Liver (tissue), 9 donors: ENCODE data around the gene HBD. TPM values are rescaled to one million over a fixed set of nuclear protein-coding genes. Genes with fewer than 3 reads are reported as not detected.
A peak's percentile ranks its signal among the peaks of the same experiment; 100 is the strongest.

Experiments used
- DNase-seq: peaks from one replicate; pipeline ENCODE4 v3.0.0-alpha.2; 2017; ENCODE audit warnings: low spot score
- H3K27ac ChIP-seq, 2 donors: one replicate each; pipeline ENCODE4 v1.7.0; 2013; ENCODE audit warnings: inconsistent platforms in 2 of 2, low read length in 2 of 2, control low read depth in 1 of 2, low read depth in 1 of 2, mild to moderate bottlenecking in 1 of 2
- H3K27me3 ChIP-seq, 4 donors: one replicate each; pipeline versions ENCODE4 v1.6.1 to v1.7.0; 2013; ENCODE audit warnings: low read length in 3 of 4, inconsistent platforms in 1 of 4, mild to moderate bottlenecking in 1 of 4, moderate library complexity in 1 of 4; ENCODE audit not compliant: control insufficient read depth in 4 of 4, insufficient read depth in 4 of 4
- H3K36me3 ChIP-seq, 4 donors: one replicate each; pipeline versions ENCODE4 v1.6.1 to v1.7.0; 2013; ENCODE audit warnings: low read length in 3 of 4, mild to moderate bottlenecking in 3 of 4, low read depth in 1 of 4, moderate library complexity in 1 of 4; ENCODE audit not compliant: control insufficient read depth in 4 of 4, insufficient read depth in 3 of 4
- H3K4me1 ChIP-seq, 4 donors: one replicate each; pipeline versions ENCODE4 v1.6.1 to v1.7.0; 2013; ENCODE audit warnings: low read length in 3 of 4, mild to moderate bottlenecking in 3 of 4, moderate library complexity in 1 of 4; ENCODE audit not compliant: control insufficient read depth in 4 of 4, insufficient read depth in 4 of 4
- H3K4me3 ChIP-seq, 3 donors: one replicate each; pipeline versions ENCODE4 v1.6.1 to v1.7.0; 2013; ENCODE audit warnings: low read length in 3 of 3, control low read depth in 1 of 3, low read depth in 1 of 3, mild to moderate bottlenecking in 1 of 3
- H3K9ac ChIP-seq, 2 donors: one replicate each; pipeline ENCODE4 v1.7.0; 2013; ENCODE audit warnings: low read length in 2 of 2, mild to moderate bottlenecking in 2 of 2, moderate library complexity in 2 of 2, control low read depth in 1 of 2, low read depth in 1 of 2
- H3K9me3 ChIP-seq, 4 donors: one replicate each; pipeline versions ENCODE4 v1.6.1 to v1.7.0; 2013; ENCODE audit warnings: low read length in 3 of 4; ENCODE audit not compliant: control insufficient read depth in 4 of 4
- EGR1 ChIP-seq, 2 donors: IDR thresholded peaks; 2 replicates each; pipeline ENCODE4 v1.6.1; 2016 to 2018; ENCODE audit warnings: antibody characterized with exemption in 2 of 2, low read depth in 2 of 2
- GABPA ChIP-seq, 2 donors: IDR thresholded peaks in 1 of 2; conservative IDR thresholded peaks in 1 of 2; 2 replicates each; pipeline ENCODE4 v1.6.1; 2016; ENCODE audit warnings: antibody characterized with exemption in 2 of 2, mild to moderate bottlenecking in 1 of 2, moderate library complexity in 1 of 2
- HNF4G ChIP-seq: IDR thresholded peaks from 2 replicates; pipeline ENCODE4 v1.6.1; 2016; ENCODE audit warnings: antibody characterized with exemption
- RXRA ChIP-seq, 2 donors: IDR thresholded peaks; 2 replicates each; pipeline ENCODE4 v1.6.1; 2017 to 2018; ENCODE audit warnings: antibody characterized with exemption in 2 of 2, mild to moderate bottlenecking in 1 of 2
- WGBS: extraction: QIAGEN DNeasy Blood & Tissue Kit; methylation state at CpG from one replicate; pipeline ENCODE4 v1.1.7; 2013; 5-methylcytosine and 5-hydroxymethylcytosine counted together
- polyA plus RNA-seq, 2 donors: library from polyadenylated mRNA; stranded (reverse) in 1 of 2; unstranded in 1 of 2; fragments of 200-250 nt in 1 of 2; fragments of >200 nt in 1 of 2; fragmentation: Nextera tagmentation in 1 of 2; extraction: Ambion mirVana in 1 of 2; gene quantifications; one replicate each; pipeline versions ENCODE4 v1.2.1 to v1.2.3, GENCODE V29; 2013 to 2015
- total RNA-seq, 2 donors: library from RNA; depleted of rRNA; stranded (reverse); fragments of >200 nt; gene quantifications; one replicate each; pipeline ENCODE4 v1.2.3, GENCODE V29; 2014
- TF ChIP-seq, protein P1 (sequence below): IDR thresholded peaks from 2 replicates; pipeline ENCODE4 v1.6.1; 2016; ENCODE audit warnings: antibody characterized with exemption
- TF ChIP-seq, protein P2 (sequence below): IDR thresholded peaks from 2 replicates; pipeline ENCODE4 v1.6.1; 2016; ENCODE audit warnings: antibody characterized with exemption
- TF ChIP-seq, protein P3 (sequence below): IDR thresholded peaks from 2 replicates; pipeline ENCODE4 v1.6.1; 2016; ENCODE audit warnings: antibody characterized with exemption, mild to moderate bottlenecking
- TF ChIP-seq, protein P4 (sequence below): IDR thresholded peaks from 2 replicates; pipeline ENCODE4 v1.6.1; 2016; ENCODE audit warnings: antibody characterized with exemption
- TF ChIP-seq, protein P5 (sequence below): fragments of 150-350 bp; IDR thresholded peaks from 2 replicates; pipeline ENCODE4 v1.5.1; 2017; ENCODE audit warnings: improper control_type of control experiment, low read depth, low read length; ENCODE audit not compliant: missing input control
- donor health status: healthy.
- donor health status: healthy.
- donor health status: healthy.
- donor health status: healthy.
- donor health status: healthy.

Gene HBD
- total and polyA plus RNA-seq, 4 donors = 0.72 to 6.0 TPM; not detected in 2

DNA sequence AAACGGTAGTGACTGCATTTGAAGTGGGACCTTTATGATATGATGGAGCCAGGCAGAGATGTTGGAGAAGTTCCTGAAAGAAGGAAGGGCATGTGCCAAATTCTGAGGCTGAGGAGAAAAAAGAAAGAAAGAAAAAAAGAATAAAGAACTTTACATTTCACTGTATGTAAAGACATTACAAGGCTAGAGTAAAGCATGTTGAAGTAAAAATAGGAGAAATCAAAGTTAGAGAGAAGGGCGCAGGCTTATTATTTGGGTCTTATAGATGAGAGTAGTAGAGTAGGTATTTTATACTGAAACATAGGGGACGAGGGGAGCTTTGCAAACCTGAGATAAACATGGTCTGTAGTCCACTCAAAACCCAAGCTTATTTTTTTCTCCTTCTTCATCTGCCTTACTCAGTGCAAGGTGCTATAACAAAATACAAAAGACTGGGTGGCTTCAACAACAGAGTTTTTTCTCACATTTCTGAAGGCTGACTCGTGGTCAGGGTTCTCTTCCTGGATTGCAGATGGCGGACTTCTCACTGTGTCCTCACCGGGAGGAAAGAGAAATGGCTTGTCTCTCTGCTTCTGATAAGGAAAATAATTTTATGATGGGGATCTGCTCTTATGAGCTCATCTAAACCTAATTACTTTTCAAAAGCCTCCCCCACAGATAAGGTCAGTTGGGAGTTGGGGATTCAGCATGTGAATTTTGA is 12.6 kb upstream of the HBD start:
- 71% methylated on average over 6 of the region's 6 CpGs for WGBS

DNA sequence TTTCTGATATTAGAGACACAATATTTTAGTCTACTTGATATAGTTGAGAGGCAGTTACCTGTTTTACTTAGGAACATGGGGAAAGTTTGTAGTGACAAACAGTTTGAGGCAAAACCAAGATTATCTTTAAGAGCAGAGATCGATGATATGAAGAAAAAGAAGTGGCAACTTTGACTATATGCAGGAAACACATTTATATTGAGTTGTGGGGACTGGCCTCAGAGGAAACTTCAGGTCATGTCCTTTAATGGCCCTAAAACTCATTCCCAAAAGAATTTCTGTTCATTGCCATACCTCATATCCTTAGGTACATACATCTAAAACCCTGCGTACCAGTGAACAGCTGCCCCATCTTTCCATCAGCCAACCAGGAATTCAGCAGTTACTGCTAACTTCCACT is 10.9 kb upstream of the HBD start:
- H3K4me1 ChIP-seq = no peaks in the 10 kb centered on the region
- 77% methylated on average over 2 of the region's 2 CpGs for WGBS
- H3K36me3 ChIP-seq = no peaks in the 10 kb centered on the region
- peaks cover 0 to 3% (median 0%) of the 10 kb centered on the region in 4 donors for H3K27me3 ChIP-seq
- H3K9ac ChIP-seq = no peak overlapping the region
- DNase-seq = no peak
- H3K9me3 ChIP-seq = peaks cover 0 to 2% (median 0%) of the 10 kb centered on the region in 4 donors
- no peak overlapping the region for H3K4me3 ChIP-seq
- no peak overlapping the region for H3K27ac ChIP-seq
- TF ChIP-seq, protein P1, sequence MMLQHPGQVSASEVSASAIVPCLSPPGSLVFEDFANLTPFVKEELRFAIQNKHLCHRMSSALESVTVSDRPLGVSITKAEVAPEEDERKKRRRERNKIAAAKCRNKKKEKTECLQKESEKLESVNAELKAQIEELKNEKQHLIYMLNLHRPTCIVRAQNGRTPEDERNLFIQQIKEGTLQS = no peak
- TF ChIP-seq GABPA (IDR thresholded peaks at IDR 0.05 in 1 of 2, conservative IDR thresholded peaks at IDR 0.05 in 1 of 2) = no peak
- TF ChIP-seq, protein P2, sequence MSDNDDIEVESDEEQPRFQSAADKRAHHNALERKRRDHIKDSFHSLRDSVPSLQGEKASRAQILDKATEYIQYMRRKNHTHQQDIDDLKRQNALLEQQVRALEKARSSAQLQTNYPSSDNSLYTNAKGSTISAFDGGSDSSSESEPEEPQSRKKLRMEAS = no peak

More for the DNA sequence above, 12.6 kb upstream of the HBD start:
- Histone ChIP-seq H3K9ac (no peak overlapping the region), H3K4me1 (no peaks in the 10 kb centered on the region), H3K4me3 (no peak overlapping the region), H3K27ac (no peak overlapping the region), H3K36me3 (no peaks in the 10 kb centered on the region), H3K27me3 (peaks cover 0 to 9% (median 0%) of the 10 kb centered on the region in 4 donors), H3K9me3 (peaks cover 0 to 2% (median 0%) of the 10 kb centered on the region in 4 donors)
- DNase-seq = peak; percentile 37
- no peak for TF ChIP-seq GABPA (IDR thresholded peaks at IDR 0.05 in 1 of 2, conservative IDR thresholded peaks at IDR 0.05 in 1 of 2)
- TF ChIP-seq, protein P1 = no peak
- no peak for TF ChIP-seq RXRA (IDR thresholded peaks at IDR 0.05)
- TF ChIP-seq, protein P3, sequence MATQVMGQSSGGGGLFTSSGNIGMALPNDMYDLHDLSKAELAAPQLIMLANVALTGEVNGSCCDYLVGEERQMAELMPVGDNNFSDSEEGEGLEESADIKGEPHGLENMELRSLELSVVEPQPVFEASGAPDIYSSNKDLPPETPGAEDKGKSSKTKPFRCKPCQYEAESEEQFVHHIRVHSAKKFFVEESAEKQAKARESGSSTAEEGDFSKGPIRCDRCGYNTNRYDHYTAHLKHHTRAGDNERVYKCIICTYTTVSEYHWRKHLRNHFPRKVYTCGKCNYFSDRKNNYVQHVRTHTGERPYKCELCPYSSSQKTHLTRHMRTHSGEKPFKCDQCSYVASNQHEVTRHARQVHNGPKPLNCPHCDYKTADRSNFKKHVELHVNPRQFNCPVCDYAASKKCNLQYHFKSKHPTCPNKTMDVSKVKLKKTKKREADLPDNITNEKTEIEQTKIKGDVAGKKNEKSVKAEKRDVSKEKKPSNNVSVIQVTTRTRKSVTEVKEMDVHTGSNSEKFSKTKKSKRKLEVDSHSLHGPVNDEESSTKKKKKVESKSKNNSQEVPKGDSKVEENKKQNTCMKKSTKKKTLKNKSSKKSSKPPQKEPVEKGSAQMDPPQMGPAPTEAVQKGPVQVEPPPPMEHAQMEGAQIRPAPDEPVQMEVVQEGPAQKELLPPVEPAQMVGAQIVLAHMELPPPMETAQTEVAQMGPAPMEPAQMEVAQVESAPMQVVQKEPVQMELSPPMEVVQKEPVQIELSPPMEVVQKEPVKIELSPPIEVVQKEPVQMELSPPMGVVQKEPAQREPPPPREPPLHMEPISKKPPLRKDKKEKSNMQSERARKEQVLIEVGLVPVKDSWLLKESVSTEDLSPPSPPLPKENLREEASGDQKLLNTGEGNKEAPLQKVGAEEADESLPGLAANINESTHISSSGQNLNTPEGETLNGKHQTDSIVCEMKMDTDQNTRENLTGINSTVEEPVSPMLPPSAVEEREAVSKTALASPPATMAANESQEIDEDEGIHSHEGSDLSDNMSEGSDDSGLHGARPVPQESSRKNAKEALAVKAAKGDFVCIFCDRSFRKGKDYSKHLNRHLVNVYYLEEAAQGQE = no peak
- TF ChIP-seq EGR1 (IDR thresholded peaks at IDR 0.05; ENCODE audit: low read depth in 2 of 2) = no peak
- TF ChIP-seq HNF4G = no peak
- TF ChIP-seq, protein P4, sequence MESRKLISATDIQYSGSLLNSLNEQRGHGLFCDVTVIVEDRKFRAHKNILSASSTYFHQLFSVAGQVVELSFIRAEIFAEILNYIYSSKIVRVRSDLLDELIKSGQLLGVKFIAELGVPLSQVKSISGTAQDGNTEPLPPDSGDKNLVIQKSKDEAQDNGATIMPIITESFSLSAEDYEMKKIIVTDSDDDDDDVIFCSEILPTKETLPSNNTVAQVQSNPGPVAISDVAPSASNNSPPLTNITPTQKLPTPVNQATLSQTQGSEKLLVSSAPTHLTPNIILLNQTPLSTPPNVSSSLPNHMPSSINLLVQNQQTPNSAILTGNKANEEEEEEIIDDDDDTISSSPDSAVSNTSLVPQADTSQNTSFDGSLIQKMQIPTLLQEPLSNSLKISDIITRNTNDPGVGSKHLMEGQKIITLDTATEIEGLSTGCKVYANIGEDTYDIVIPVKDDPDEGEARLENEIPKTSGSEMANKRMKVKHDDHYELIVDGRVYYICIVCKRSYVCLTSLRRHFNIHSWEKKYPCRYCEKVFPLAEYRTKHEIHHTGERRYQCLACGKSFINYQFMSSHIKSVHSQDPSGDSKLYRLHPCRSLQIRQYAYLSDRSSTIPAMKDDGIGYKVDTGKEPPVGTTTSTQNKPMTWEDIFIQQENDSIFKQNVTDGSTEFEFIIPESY = no peak
- TF ChIP-seq, protein P5, sequence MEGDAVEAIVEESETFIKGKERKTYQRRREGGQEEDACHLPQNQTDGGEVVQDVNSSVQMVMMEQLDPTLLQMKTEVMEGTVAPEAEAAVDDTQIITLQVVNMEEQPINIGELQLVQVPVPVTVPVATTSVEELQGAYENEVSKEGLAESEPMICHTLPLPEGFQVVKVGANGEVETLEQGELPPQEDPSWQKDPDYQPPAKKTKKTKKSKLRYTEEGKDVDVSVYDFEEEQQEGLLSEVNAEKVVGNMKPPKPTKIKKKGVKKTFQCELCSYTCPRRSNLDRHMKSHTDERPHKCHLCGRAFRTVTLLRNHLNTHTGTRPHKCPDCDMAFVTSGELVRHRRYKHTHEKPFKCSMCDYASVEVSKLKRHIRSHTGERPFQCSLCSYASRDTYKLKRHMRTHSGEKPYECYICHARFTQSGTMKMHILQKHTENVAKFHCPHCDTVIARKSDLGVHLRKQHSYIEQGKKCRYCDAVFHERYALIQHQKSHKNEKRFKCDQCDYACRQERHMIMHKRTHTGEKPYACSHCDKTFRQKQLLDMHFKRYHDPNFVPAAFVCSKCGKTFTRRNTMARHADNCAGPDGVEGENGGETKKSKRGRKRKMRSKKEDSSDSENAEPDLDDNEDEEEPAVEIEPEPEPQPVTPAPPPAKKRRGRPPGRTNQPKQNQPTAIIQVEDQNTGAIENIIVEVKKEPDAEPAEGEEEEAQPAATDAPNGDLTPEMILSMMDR = no peak
